Endothelial cell of umbilical vein (primary cell): ENCODE data around the gene PBOV1.

Experiments used
- EZH2 ChIP-seq: IDR thresholded peaks from 2 replicates; pipeline ENCODE4 v1.6.1; 2012; ENCODE audit warnings: borderline replicate concordance, low read depth, mild to moderate bottlenecking, moderate library complexity, low read length, inconsistent platforms; ENCODE audit not compliant: severe bottlenecking
- POLR2A ChIP-seq: IDR thresholded peaks from 2 replicates; pipeline ENCODE4 v1.6.1; 2012; ENCODE audit warnings: low read depth, mild to moderate bottlenecking, control low read depth, low read length
- TF ChIP-seq, protein P1 (sequence below), 2 donors: IDR thresholded peaks; 1 replicate in 1 of 2; 2 replicates in 1 of 2; pipeline ENCODE4 v1.5.1; 2011; ENCODE audit warnings: low read length in 2 of 2, mild to moderate bottlenecking in 2 of 2, moderate library complexity in 2 of 2, control low read depth in 1 of 2, inconsistent platforms in 1 of 2, low read depth in 1 of 2; ENCODE audit not compliant: insufficient read depth in 1 of 2; ENCODE audit errors: extremely low read depth in 1 of 2

DNA sequence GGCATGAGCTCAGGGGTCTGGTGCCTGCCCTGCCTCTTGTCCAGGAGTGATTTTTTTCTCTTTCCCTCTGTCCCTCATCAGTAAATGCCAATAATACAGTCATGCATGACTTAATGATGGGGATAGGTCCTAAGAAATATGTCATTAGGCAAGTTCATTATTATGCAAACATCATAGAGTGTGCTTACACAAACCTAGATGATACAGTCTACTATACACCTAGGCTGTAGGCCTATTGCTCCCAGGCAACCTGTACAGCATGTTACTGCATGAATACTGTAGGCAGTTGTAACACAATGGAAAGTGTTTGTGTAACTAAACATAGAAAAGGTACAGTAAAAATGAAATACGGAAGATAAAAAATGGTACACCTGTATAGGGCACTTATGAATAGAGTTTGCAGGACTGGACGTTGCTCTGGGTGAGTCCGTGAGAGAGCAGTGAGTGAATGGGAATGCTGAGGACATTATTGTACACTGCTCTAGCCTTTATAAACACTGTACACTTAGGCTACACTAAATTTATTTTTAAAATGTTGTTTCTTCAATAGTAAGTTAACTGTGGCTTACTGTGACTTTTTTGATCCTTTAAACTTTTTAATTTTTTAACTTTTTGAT is 22.1 kb downstream of the PBOV1 start:
- TF ChIP-seq, protein P1, sequence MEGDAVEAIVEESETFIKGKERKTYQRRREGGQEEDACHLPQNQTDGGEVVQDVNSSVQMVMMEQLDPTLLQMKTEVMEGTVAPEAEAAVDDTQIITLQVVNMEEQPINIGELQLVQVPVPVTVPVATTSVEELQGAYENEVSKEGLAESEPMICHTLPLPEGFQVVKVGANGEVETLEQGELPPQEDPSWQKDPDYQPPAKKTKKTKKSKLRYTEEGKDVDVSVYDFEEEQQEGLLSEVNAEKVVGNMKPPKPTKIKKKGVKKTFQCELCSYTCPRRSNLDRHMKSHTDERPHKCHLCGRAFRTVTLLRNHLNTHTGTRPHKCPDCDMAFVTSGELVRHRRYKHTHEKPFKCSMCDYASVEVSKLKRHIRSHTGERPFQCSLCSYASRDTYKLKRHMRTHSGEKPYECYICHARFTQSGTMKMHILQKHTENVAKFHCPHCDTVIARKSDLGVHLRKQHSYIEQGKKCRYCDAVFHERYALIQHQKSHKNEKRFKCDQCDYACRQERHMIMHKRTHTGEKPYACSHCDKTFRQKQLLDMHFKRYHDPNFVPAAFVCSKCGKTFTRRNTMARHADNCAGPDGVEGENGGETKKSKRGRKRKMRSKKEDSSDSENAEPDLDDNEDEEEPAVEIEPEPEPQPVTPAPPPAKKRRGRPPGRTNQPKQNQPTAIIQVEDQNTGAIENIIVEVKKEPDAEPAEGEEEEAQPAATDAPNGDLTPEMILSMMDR (IDR thresholded peaks at IDR 0.05; ENCODE audit: extremely low read depth in 1 of 2, insufficient read depth in 1 of 2, low read depth in 1 of 2, low read length in 2 of 2), result no peak
- TF ChIP-seq POLR2A (no peak), EZH2 (no peak)
